Fibroblast of mammary gland (primary cell): ENCODE measurements around the gene CST6.

ENCODE experiments used
- DNase-seq: peaks from one replicate; pipeline ENCODE4 v3.0.0-alpha.2; 2010; ENCODE audit warnings: low read depth
- H3K4me3 ChIP-seq: 2 replicates; pipeline ENCODE4 v1.5.1; 2011; ENCODE audit warnings: low read depth, mild to moderate bottlenecking, low read length, moderate library complexity; ENCODE audit not compliant: control insufficient read depth
- CTCF ChIP-seq: conservative IDR thresholded peaks from 2 replicates; pipeline ENCODE4 v1.5.1; 2011; ENCODE audit warnings: low read depth, low read length, inconsistent platforms; ENCODE audit not compliant: control insufficient read depth, insufficient read depth

CST6 gene

GRCh38 chr11:65979261-65979759, 32.5 kb upstream of the CST6 start:
- no peak for DNase-seq

GRCh38 chr11:65981101-65981740, 30.6 kb upstream of the CST6 start:
- no peak for TF ChIP-seq CTCF
- no peak for DNase-seq
- no peak overlapping the region for H3K4me3 ChIP-seq

More at GRCh38 chr11:65979261-65979759, 32.5 kb upstream of the CST6 start:
- no peak for TF ChIP-seq CTCF
- no peak overlapping the region for H3K4me3 ChIP-seq

- H3K4me3 ChIP-seq: no peak overlapping the region
- no peak for TF ChIP-seq CTCF
- no peak for DNase-seq
Measured at GRCh38 chr11:65981972-65982823, 29.6 kb upstream of the CST6 start.

- no peak for DNase-seq
- no peak for TF ChIP-seq CTCF
- no peak overlapping the region for H3K4me3 ChIP-seq
Measured at GRCh38 chr11:65982824-65983588, 28.8 kb upstream of the CST6 start.

- DNase-seq: no peak
- TF ChIP-seq CTCF: no peak
- H3K4me3 ChIP-seq: no peak overlapping the region
Measured at GRCh38 chr11:65983589-65983987, 28.2 kb upstream of the CST6 start.

GRCh38 chr11:65987336-65987735, 24.5 kb upstream of the CST6 start:
- no peak for DNase-seq
- no peak for TF ChIP-seq CTCF
- no peak overlapping the region for H3K4me3 ChIP-seq
